GM19351 (cell line): Measurements from ENCODE around the gene C2orf72.
"Not testable (repeated sequence)": the region's sequence is repeated elsewhere in the genome, so short reads cannot be mapped to it uniquely, and the experiment has no call there.

Experiments
- ATAC-seq: cut with Tn5 transposase; IDR thresholded peaks from one replicate; pipeline ENCODE4 v1.9.1; 2021; ENCODE audit warnings: mild to moderate bottlenecking, moderate library complexity; ENCODE audit not compliant: unreplicated experiment

The C2orf72 gene

DNA sequence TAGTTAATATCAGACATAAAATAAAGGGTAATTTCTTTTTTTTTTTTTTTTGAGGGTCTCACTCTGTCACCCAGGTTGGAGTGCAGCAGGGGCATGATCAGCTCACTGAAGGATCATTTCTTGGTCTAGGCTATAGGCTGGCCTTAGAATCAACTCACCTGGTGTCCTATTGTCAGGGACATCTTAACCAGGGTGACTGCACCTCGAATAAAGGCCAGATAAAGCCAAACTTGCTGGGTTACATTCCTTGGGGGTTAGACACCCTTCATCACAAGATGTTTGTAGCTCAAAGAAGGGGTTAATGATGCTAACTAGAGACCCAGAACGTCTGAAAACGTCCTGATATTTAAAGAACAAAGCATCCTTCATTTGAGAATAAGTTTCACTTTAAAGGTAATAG, 23.5 kb upstream of the C2orf72 start:
- no peak for ATAC-seq

DNA sequence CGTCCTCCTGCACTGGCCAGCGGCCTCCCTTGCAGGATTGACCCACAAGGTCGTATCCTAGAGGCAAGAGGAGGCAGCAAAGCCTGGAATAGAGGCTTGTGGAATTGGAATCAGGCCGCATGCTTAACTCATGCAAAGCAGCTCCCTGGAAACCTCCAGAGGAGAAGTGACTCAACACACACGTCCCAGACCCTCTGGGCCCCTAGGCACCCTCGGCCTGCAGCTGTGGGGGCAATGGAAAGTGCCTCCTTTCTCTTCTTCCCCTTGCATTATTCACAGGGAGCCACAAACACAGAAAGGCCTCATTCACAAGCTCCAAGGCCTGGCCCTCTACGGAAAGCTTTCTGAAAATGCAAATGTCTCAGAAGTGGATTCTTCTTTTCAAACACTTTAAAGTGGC, 21.8 kb upstream of the C2orf72 start:
- no peak for ATAC-seq

DNA sequence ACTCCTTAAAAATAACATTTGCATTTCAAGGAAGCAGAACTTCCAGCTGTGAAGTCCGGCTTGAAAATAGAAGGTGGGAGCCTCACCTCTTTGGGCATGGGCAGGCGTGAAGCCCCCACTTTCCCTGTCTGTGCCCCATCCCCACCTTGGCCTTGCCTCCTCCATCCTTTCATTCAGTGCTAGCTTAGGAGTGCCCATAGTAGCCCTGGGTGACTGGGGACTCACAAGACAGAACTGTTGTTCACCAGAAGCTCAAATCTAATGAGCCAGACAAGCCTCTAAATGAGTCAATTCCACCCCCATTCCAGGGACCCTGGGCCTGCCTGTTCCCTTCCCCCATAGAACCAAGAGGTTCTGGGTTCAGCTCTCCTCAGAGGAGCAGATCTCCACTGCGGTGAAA, 21.4 kb upstream of the C2orf72 start:
- no peak for ATAC-seq

DNA sequence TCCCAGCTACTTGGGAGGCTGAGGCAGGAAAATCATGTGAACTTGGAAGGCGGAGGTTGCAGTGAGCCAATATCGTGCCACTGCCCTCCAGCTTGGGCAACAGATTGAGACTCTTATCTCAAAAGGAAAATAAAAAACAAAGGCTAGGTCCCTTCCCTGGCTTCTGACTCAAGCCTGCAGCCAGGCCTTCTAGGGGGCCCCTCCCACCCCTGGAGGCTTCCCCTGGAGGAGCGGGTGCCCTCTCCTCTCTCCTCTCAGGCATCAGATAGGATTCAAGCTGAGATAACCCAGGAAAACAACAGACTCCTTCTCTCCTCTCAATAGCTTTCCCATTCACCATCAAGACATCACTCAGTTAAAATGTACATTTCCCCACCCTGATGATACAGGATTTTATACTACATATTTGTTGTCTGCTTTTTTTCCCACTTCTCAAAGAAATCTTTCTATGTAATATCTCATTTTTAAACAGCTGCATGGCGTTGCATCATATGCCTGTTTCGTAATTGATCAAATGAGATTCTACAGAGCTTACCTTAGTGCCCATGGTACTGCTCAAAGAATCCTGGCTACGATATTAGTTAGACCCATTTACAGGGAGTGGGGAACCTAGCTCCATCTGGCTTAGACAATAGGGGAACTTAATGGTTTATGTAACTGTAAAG, 20.6 kb upstream of the C2orf72 start:
- ATAC-seq, result no peak

DNA sequence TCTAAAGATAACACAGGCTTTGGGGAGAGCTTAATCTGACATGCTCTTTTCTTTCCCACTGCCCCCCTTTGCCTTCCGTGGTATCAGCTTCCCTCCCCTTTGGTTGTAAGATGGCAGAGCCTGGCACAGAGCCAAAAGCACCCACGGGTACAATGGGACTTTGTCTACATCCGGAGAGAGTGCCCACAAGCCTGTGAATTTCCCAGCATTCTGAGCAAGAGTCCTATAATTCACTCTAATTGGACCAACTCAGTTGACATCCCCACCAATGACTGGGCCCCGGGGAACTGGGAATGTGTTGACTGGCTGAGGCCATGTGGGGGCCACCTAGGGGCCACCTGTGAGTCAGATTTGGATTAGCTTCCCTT, 20.1 kb upstream of the C2orf72 start:
- no peak for ATAC-seq

DNA sequence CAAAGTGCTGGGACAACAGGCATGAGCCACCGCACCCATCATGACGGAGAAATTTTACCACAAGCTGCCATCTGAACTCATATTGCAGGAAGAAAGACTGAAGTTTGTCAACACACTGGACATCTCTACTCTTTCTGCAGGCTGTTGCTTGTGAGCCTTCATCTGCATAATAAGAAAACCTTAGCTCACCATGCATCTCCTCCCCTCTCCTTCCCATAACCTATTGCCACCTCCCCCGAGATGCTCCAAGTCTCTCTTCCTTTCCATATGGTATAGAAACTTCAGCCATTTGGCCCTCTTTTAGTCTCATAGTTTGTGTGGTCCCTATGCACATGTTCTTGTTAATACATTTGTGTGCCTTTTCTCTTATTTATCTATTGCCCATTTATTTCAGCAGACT, 19.1 kb upstream of the C2orf72 start:
- ATAC-seq, result no peak

DNA sequence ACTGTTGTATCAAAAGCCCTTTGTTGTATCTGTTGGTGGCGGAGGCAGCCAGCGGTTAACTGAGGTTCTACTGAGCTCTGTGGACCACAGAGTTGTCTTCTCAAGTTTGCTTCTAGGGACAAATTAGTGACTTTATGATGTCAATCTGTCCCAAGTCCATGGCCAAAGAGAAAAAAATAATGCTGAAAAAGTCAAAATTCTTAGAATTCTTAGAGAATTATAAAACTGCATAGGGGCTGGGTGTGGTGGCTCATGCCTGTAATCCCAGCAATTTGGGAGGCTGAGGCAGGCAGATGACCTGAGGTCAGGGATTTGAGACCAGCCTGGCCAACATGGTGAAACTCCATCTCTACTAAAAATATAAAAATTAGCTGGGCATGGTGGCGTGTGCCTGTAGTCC, 12.3 kb upstream of the C2orf72 start:
- not testable (repeated sequence) for ATAC-seq

DNA sequence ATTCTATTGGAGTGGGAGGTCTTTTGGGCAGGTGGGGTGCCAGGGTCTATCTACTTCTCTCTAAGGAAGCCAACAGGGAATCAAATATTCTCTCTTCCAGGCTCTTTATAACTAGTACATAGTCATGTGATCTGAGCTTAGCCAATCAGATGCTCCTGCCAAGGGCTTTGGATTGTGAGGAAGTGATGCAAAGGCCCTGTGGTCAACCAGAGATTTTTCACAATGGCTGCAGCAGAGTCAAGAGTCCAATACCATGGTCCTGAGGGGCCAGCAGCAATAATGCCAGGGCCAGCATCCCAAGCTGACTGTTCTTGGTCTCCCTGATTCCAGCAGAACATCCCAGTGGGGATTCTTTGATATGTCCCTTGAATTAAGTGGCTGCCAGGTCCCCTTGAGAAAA, 8.4 kb upstream of the C2orf72 start:
- no peak for ATAC-seq

DNA sequence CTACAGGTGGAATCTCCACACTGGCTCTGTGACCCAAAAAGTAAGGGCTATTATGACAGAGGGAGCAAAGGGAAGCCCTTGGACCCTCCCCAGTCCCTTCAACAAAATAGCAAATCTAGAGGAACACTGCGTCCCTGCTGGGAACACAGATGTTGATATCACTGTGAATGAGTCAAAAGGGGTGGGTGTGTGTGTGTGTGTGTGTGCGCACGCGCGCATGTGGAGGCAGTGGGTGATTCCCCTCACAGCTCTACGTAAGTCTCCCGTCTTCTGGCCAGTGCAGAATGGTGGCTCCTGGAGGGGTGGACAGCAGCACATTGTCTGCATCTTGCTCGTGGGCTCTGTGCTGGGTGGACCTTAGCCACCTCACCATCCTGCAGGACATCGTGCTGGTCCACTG, 7.8 kb upstream of the C2orf72 start:
- no peak for ATAC-seq

DNA sequence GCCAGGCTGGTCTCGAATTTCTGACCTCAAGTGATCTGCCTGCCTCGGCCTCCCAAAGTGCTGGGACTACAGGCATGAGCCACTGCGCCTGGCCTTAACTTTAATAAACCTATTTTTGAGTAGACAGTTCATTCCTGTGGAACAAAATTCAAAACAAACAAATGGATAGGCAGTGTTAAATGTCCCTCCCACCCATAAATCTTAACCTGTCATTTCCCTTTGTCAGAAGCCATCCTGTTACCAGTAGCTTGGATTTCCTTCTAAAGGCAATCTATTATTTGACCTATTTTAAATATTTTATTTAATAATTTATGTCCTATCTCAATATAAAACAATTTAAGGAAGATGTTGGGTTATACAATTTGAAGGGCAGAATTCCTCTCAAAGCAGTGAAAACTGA, 6.6 kb upstream of the C2orf72 start:
- ATAC-seq, result no peak

DNA sequence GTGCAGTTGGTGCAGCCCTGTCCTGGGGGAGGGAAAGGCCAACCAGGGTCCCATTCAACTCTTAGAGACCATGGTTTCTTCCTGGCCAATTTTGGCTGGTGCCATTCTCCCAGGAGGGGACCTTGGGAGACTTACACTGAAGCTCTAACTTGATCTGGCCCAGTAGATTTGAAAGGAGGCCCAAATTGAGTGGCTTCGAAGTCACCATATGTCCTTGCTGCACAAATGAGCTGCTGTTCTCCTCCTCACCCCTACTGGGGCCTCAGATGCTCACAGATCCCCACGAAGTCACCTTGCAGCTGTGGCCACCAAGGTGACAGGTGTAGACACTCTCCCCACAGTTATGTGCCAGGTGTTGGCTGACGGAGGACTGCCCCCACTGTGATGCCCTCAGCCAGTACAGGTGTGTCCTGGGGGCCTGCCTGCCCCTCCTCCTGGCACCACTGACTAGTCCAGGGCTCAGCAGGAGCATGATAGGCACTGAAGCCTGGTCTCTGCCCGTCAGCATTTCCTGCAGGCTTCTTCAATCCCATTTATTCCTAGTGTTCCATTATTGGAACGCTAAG, 4.7 kb upstream of the C2orf72 start:
- ATAC-seq, result no peak

DNA sequence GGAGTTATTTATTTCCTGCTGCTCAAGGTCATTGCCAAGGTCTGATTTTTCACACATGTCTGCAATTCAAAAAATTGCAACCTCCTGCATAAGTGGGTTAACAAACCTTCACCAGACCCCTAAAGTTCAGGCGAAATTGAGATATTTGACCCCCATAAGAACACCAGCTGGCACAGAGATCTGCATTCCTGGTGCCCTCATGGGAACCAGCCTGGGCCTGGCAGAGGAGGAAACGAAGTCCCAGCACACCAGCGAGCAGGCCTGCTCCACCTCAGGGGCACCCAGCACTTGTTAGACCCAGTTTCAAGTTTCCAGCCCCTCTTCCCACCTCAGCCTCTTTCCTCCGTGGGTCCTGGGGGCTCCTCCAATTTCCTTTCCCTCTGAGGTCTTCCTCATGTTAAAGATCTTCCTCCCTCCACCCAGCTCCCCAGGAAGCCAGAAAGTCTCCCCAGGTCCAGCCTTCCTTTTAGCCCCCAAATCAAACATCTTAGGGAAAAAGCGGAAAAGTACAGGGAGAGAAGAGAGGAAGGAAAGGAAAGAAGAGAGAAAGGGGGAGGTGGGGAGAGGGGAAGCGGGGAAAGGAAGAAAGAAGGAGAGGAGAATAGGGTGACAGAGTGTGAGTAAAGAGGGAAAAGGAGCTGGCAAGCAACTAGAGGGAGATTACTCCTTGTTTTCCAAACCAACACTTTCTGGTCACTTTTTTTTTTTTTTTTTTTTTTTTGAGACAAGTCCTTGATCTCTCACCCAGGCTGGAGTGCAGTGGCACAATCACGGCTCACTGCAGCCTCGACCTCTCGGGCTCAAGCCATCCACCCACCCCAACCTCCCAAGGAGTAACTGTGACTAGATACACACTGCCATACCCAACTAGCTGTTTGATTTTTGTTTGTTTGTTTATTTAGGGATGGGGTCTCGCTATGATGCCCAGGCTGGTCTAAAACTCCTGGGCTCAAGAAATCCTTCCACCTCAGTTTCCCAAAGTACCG, 3.9 kb upstream of the C2orf72 start:
- ATAC-seq, result no peak

DNA sequence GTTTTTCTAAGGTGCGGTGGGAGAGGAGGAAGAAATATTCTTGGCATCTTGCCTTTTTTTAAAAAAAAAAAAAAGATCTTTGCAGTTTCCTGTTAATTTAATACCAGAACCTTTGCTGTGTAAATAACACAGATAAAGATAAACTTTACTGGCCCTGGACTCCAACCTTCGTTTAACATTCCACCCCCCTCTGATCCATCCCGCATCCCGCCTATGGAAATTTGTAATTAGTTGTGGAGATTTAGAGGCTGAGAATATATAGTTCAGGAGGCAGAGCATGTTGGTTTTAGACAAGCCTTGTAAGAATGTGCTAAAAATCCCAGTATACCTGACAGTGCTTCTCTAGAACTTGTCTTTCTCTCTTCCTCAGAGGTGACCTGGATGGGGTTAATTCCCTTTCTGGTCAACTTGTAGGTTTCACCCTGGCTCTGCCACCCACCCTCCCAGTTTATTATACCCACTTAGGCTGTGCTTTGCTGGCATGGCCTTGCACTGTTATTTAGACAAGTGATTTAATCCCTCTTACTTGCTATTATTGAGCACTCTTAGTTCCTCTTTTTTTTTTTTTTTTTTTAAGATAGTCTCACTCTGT, 2.9 kb upstream of the C2orf72 start:
- ATAC-seq, result no peak

DNA sequence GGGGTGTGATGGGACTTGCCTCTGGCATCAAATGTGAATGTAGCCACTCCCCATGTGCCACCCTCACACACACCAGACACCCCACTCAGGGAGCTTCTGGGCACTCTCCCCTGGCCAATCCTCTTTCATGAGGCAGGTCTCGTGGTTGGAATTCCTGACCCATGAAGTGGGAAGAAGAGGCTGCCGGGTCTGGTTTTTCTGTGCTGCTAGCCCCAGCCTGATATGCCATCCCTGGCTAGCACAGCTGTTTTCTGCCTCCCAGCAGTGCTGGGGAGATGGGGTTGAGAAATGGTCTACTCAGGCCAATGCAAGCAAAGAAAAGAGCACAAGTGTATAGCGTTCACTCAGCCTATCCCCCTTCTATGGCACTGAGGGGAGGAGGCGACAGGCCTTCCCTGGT, 1.2 kb upstream of the C2orf72 start:
- ATAC-seq, result no peak

DNA sequence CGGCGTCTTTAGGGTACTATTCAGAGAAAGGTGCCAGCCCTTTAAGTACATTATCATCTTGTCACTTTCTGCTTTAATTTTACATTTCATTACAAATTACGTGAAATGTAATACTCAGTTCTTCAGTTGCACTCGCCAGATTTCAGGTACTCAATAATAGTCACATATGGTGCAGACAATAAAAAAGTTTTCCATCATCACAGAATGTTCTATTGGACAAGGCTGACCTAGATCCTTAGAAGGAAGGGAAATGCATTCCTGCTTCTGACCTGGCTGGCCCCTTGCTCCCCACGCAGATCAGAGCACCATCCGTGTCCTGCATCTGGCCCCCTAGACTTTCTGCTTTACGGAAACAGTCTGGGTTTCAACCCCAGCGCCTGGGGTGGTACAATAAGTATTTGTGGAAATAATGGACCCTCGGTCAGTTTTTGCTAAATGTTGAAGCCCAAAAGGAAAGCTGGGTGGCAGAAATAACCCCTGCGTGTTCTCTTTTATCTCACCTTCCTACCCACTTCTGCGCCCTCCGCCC, 681 bp upstream of the C2orf72 start:
- ATAC-seq, result no peak

DNA sequence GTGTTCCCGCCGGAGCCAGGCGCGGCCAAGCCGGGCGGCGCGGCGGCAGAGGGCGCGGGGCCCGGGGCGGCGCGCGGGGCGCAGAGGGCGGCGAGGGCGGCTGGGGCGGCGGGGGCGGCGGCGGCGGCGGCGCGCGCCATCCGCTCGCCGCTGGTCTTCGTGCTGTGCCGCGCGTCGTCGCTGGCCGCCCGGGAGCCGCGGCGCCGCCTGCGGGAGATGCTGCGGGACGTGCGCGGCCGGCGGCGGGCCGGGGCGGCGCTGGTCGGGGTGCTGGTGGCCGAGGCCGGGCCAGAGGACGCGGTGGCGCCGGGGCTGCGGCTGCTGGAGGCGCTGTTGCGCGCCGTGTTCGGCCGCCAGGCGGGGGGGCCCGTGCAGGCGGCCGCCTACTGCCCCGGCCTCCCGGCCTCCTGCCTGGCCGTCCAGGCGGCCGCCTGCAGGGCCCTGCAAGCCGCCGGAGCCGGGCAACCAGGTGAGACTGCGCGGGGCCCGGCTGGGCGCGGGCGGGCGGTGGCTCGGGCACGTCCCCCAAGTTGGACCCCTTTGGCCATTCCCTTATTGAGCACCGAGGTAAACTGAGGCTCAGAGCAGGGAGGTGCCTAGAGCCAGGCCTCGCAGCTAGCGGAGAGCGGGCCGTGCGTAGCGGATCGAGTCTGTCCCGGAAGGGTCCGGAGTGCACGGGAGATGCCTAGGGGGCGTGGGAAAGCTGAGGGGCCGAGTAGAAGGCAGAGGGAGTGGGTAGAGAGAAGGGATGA, 584 bp downstream of the C2orf72 start:
- ATAC-seq, result no peak

DNA sequence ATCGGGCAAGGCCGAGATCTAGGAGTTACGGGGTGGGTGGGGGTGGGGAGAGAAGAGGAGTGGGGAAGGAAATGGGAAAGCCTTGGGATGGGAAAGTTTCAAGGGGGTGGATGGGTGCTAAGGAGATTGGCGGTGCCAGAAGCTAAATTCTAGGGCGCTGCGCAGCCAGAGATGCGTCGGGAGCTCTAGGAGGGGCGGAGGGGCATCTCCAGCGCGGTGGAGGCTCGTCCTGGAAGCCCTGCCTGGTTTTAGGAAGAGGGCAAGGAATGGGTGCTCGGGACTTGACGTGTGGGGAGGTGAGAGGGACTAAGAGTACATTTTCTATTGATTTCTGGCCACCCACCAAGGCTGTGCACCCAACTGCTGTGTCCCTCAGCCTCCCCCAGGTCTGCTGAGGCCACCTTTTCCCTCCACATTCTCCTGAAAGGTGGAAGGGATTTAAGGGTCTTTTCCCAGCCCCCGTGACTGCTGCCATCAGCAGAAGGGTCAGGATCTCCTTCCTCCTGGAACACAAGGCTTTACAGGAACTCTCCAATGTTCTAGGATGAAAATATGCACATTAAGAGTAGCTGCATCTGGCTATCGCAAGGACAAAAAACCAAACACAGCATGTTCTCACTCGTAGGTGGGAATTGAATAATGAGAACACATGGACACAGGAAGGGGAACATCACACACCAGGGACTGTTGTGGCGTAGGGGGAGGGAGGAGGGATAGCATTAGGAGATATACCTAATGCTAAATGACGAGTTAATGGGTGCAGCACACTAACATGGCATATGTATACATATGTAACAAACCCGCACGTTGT, 1.4 kb downstream of the C2orf72 start:
- no peak for ATAC-seq

DNA sequence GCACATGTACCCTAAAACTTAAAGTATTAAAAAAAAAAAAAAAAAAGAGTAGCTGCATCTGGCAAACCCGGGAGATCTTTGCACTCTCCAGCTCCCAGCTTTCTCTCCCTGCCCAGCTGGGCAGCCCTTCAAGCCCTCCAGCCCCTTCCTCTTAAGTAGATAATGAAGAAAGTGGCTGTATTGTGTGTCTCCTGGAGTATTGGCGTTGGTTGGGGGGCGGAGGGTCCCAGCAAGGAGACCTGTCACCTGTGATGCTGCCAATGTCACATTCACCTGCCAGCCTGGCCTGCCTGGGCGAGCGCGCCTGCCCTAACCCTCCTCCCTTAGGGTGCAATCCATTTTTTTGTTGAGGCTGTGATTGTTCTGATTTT, 2.0 kb downstream of the C2orf72 start:
- no peak for ATAC-seq

DNA sequence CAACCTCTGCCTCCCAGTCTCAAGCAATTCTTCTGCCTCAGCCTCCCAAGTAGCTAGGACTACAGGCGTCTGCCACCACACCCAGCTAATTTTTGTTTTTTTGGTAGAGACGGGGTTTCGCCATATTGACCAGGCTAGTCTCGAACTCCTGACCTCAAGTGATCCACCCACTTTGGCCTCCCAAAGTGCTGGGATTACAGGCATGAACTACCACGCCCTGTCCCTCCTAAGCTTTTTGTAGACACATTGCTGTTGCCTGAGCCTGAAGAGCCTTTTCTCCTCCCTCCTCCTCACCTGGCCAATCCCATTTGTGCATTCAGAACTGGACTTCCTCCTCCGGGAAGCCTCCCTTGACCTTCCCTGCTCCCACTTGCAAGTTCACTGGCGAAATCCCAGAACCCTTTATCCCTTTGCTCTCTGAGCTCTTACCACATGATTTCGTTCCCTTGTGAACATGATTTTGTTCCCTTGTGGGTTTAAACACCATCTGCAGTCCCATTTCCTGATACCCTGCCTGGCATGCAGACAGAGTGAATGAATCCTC, 2.6 kb downstream of the C2orf72 start:
- no peak for ATAC-seq
